ENCODE measurements around the gene NKTR. TPM values are rescaled to one million over a fixed set of nuclear protein-coding genes. Genes with fewer than 3 reads are reported as not detected.

Gene NKTR
- total and polyA plus RNA-seq, 9 of the 15 experiments (the other 6 are each of a cell fraction or from before 2014, with no cell fraction given) = 19.7 to 123 (median 92.6) TPM

DNA sequence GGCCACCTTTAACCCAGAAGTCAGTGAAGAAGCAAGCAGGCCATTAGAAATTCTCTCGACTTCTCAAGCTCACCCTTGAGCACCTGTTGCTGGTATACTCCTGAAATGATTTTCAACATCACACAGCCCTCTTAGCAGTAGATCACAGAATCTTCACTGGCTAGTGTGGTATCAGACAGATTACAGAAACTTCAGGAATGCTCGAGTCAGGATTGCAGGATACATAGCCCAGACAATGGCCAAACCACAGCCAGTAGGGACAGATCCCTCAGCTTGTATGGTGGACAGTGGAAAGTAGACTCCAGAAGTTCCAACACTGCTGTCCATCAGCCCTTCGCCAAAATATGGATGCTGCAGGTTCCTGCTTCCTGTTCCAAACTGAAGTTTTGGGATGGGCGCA is 80.3 kb downstream of the NKTR start (continued):
- TF ChIP-seq, protein P1, sequence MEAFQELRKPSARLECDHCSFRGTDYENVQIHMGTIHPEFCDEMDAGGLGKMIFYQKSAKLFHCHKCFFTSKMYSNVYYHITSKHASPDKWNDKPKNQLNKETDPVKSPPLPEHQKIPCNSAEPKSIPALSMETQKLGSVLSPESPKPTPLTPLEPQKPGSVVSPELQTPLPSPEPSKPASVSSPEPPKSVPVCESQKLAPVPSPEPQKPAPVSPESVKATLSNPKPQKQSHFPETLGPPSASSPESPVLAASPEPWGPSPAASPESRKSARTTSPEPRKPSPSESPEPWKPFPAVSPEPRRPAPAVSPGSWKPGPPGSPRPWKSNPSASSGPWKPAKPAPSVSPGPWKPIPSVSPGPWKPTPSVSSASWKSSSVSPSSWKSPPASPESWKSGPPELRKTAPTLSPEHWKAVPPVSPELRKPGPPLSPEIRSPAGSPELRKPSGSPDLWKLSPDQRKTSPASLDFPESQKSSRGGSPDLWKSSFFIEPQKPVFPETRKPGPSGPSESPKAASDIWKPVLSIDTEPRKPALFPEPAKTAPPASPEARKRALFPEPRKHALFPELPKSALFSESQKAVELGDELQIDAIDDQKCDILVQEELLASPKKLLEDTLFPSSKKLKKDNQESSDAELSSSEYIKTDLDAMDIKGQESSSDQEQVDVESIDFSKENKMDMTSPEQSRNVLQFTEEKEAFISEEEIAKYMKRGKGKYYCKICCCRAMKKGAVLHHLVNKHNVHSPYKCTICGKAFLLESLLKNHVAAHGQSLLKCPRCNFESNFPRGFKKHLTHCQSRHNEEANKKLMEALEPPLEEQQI (IDR thresholded peaks at IDR 0.05) = no peak
- TF ChIP-seq DMBX1 (CRISPR knock-in tag; IDR thresholded peaks at IDR 0.05; ENCODE audit: borderline replicate concordance) = no peak

DNA sequence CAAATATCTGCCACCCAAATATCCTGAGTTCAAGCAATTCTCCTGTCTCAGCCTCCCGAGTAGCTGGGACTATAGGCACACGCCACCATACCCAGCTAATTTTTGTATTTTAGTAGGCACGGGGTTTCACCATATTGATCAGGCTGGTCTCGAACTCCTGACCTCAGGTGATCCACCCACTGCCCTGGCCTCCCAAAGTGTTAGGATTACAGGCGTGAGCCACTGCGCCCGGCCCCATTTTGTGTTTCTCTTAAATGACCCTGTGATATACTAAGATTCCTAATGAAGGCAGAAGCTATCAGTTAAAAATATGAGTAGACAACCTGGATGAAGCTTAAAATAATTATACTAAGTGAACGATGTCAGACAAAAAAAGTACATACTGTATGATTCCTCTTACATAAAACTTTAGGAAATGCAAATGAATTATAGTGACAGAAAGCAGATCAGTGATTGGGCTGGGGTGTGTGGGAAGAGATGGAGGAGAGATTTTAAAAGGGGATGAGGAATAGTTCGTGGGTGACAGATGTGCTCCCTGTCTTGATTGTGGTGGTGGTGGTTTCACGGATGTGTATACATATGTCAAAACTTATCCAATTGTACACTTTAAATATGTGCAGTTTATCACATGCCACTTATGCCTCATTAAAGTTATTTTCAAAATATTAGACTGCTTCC is 81.0 kb downstream of the NKTR start:
- WGBS (ENCODE audit: insufficient coverage, low coverage, missing lambda C conversion rate) = 1% methylated on average over 10 of the region's 10 CpGs
- no peak overlapping the region for H3K4me2 ChIP-seq (ENCODE audit: insufficient read depth, low read length)
- peak; percentile 29 for FAIRE-seq
- TF ChIP-seq, protein P2, sequence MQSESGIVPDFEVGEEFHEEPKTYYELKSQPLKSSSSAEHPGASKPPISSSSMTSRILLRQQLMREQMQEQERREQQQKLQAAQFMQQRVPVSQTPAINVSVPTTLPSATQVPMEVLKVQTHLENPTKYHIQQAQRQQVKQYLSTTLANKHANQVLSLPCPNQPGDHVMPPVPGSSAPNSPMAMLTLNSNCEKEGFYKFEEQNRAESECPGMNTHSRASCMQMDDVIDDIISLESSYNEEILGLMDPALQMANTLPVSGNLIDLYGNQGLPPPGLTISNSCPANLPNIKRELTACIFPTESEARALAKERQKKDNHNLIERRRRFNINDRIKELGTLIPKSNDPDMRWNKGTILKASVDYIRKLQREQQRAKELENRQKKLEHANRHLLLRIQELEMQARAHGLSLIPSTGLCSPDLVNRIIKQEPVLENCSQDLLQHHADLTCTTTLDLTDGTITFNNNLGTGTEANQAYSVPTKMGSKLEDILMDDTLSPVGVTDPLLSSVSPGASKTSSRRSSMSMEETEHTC (IDR thresholded peaks at IDR 0.05) = no peak
- no peak for TF ChIP-seq RFX5 (IDR thresholded peaks at IDR 0.05; ENCODE audit: low read depth, low read length)
- no peak for TF ChIP-seq YY1 (IDR thresholded peaks at IDR 0.05; ENCODE audit: borderline replicate concordance in 1 of 3, control insufficient read depth in 1 of 3, extremely low read depth in 1 of 3, insufficient read depth in 3 of 3, insufficient read length in 1 of 3, insufficient replicate concordance in 2 of 3, low read depth in 1 of 3, low read length in 2 of 3)
- TF ChIP-seq KDM2B (CRISPR knock-in tag; IDR thresholded peaks at IDR 0.05) = no peak
- no peak for TF ChIP-seq MEIS2 (IDR thresholded peaks at IDR 0.05; ENCODE audit: partially characterized antibody)
- no peak for TF ChIP-seq STAT5A (IDR thresholded peaks at IDR 0.05; ENCODE audit: borderline replicate concordance, low read length)
- TF ChIP-seq, protein P3, sequence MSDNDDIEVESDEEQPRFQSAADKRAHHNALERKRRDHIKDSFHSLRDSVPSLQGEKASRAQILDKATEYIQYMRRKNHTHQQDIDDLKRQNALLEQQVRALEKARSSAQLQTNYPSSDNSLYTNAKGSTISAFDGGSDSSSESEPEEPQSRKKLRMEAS (CRISPR knock-in tag; IDR thresholded peaks at IDR 0.05) = no peak
- TF ChIP-seq, protein P4, sequence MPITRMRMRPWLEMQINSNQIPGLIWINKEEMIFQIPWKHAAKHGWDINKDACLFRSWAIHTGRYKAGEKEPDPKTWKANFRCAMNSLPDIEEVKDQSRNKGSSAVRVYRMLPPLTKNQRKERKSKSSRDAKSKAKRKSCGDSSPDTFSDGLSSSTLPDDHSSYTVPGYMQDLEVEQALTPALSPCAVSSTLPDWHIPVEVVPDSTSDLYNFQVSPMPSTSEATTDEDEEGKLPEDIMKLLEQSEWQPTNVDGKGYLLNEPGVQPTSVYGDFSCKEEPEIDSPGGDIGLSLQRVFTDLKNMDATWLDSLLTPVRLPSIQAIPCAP (CRISPR knock-in tag; IDR thresholded peaks at IDR 0.05; ENCODE audit: borderline replicate concordance) = no peak
- TF ChIP-seq, protein P5, sequence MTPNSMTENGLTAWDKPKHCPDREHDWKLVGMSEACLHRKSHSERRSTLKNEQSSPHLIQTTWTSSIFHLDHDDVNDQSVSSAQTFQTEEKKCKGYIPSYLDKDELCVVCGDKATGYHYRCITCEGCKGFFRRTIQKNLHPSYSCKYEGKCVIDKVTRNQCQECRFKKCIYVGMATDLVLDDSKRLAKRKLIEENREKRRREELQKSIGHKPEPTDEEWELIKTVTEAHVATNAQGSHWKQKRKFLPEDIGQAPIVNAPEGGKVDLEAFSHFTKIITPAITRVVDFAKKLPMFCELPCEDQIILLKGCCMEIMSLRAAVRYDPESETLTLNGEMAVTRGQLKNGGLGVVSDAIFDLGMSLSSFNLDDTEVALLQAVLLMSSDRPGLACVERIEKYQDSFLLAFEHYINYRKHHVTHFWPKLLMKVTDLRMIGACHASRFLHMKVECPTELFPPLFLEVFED (CRISPR knock-in tag; conservative IDR thresholded peaks at IDR 0.05) = no peak
- TF ChIP-seq ZNF121 (CRISPR knock-in tag; conservative IDR thresholded peaks at IDR 0.05) = no peak
- no peak for TF ChIP-seq HNRNPH1 (optimal IDR thresholded peaks at IDR 0.05; ENCODE audit: low read depth, low read length)

More for the DNA sequence above, 81.0 kb downstream of the NKTR start:
- no peak overlapping the region for H3K9ac ChIP-seq (ENCODE audit: insufficient read depth in 1 of 2, low read depth in 2 of 2, low read length in 2 of 2)
- ATAC-seq (no peak), DNase-seq (ENCODE audit: extremely low read depth in 1 of 4, low spot score in 3 of 4) (no peak)
- H3K4me1 ChIP-seq (replicated peaks in 1 of 2; ENCODE audit: control insufficient read depth in 2 of 2, insufficient read depth in 2 of 2, low read length in 2 of 2) = peaks cover 3 to 16% of the 10 kb centered on the region in 2 experiments; a peak in 3 of 5 replicates
- H3K79me2 ChIP-seq (ENCODE audit: control insufficient read depth, insufficient read depth, low read length) = no peaks in the 10 kb centered on the region
- no peaks in the 10 kb centered on the region for H4K20me1 ChIP-seq (replicated peaks; ENCODE audit: control insufficient read depth, insufficient read depth, low read length)
- H3K36me3 ChIP-seq (ENCODE audit: control insufficient read depth, insufficient read depth, low read length) = no peaks in the 10 kb centered on the region
- H3K27me3 ChIP-seq (ENCODE audit: control insufficient read depth in 2 of 2, insufficient read depth in 2 of 2, low read length in 2 of 2) = peaks cover 16 to 39% of the 10 kb centered on the region in 2 experiments; a peak in 4 of 5 replicates
- no peak overlapping the region for H2AFZ ChIP-seq (ENCODE audit: low read depth, low read length)
- intact Hi-C loops (cut with micrococcal nuclease) = no loop called here
- in situ Hi-C loops (cut with MboI) = no loop called here
- H3K9me3 ChIP-seq (replicated peaks; ENCODE audit: control insufficient read depth, insufficient read depth, low read depth, low read length) = no peaks in the 10 kb centered on the region
- H3K4me3 ChIP-seq = no peak overlapping the region
- H3K9me1 ChIP-seq (ENCODE audit: control insufficient read depth, insufficient read depth, low read length) = peaks cover 1% of the 10 kb centered on the region
- POLR2A ChIA-PET = no interaction called here
- no peak overlapping the region for H3K27ac ChIP-seq (ENCODE audit: extremely low read depth, low read depth, low read length)
- CTCF ChIA-PET (ENCODE audit: low intra/inter-chr PET ratio) = no interaction called here
- BruUV-seq (replicated peaks) = no TSS peak

Measured in K562 (cell line).